Activated gamma-delta T cell (primary cell): ENCODE data around the gene PTPN2.
"Not testable (repeated sequence)": the region's sequence is repeated elsewhere in the genome, so short reads cannot be mapped to it uniquely, and the experiment has no call there.

Experiments
- DNase-seq: peaks from one replicate; lab custom pipeline; 2025; lab: John Stamatoyannopoulos, UW

PTPN2 gene

GRCh38 chr18:12772111-12772510 lies 111.9 kb downstream of the PTPN2 start:
- DNase-seq = no peak

GRCh38 chr18:12770469-12771219 lies 113.4 kb downstream of the PTPN2 start:
- DNase-seq = no peak

GRCh38 chr18:12769644-12770440 lies 114.2 kb downstream of the PTPN2 start:
- DNase-seq = no peak

GRCh38 chr18:12769136-12769535 lies 114.9 kb downstream of the PTPN2 start:
- no peak for DNase-seq

- no peak for DNase-seq
Observed at GRCh38 chr18:12768625-12769024, 115.4 kb downstream of the PTPN2 start.

GRCh38 chr18:12767580-12768155 lies 116.4 kb downstream of the PTPN2 start:
- no peak for DNase-seq

- DNase-seq = no peak
Observed at GRCh38 chr18:12766986-12767433, 117.0 kb downstream of the PTPN2 start.

- no peak for DNase-seq
Observed at GRCh38 chr18:12765586-12765985, 118.5 kb downstream of the PTPN2 start.

GRCh38 chr18:12765126-12765525 lies 118.9 kb downstream of the PTPN2 start:
- no peak for DNase-seq

GRCh38 chr18:12758566-12758965 lies 125.5 kb downstream of the PTPN2 start:
- not testable (repeated sequence) for DNase-seq

- DNase-seq = not testable (repeated sequence)
Observed at GRCh38 chr18:12756619-12757239, 127.3 kb downstream of the PTPN2 start.

GRCh38 chr18:12755606-12756005 lies 128.4 kb downstream of the PTPN2 start:
- DNase-seq = not testable (repeated sequence)

- DNase-seq = no peak
Observed at GRCh38 chr18:12754511-12754910, 129.5 kb downstream of the PTPN2 start.

- no peak for DNase-seq
Observed at GRCh38 chr18:12751891-12752290, 132.1 kb downstream of the PTPN2 start.

- no peak for DNase-seq
Observed at GRCh38 chr18:12751503-12751884, 132.5 kb downstream of the PTPN2 start.

GRCh38 chr18:12750715-12751502 lies 133.1 kb downstream of the PTPN2 start:
- no peak for DNase-seq

GRCh38 chr18:12750076-12750714 lies 133.8 kb downstream of the PTPN2 start:
- DNase-seq = no peak

GRCh38 chr18:12749121-12749520 lies 134.9 kb downstream of the PTPN2 start:
- no peak for DNase-seq

GRCh38 chr18:12748671-12749070 lies 135.4 kb downstream of the PTPN2 start:
- no peak for DNase-seq

- DNase-seq = no peak
Observed at GRCh38 chr18:12747530-12748315, 136.3 kb downstream of the PTPN2 start.
